DND-41 (cell line): ENCODE results near the gene MEGF11.
"Not testable (repeated sequence)": the region's sequence is repeated elsewhere in the genome, so short reads cannot be mapped to it uniquely, and the experiment has no call there.

ENCODE experiments used
- ATAC-seq: fragments of 200-7000 bp; cut with Tn5 transposase; 3 replicates; pipeline ENCODE4 v1.9.1; 2021; ENCODE audit warnings: low read depth; ENCODE audit not compliant: insufficient read depth
- DNase-seq: peaks from one replicate; pipeline ENCODE4 v3.0.0-alpha.2; 2020
- H2AFZ ChIP-seq: 2 replicates; pipeline ENCODE4 v1.6.0; 2012; ENCODE audit warnings: low read depth, low read length
- H3K27ac ChIP-seq: 2 replicates; pipeline ENCODE4 v1.5.1; 2012; ENCODE audit warnings: low read length, inconsistent platforms
- H3K27me3 ChIP-seq: fragments of 200-600 bp; sonication (generic); 2 replicates; pipeline ENCODE4 v1.6.0; 2012; ENCODE audit warnings: low read length, mild to moderate bottlenecking, inconsistent platforms; ENCODE audit not compliant: insufficient read depth, poor library complexity
- H3K36me3 ChIP-seq: 2 replicates; pipeline ENCODE4 v1.5.1; 2012; ENCODE audit warnings: low read length, inconsistent platforms; ENCODE audit not compliant: insufficient read depth
- H3K4me1 ChIP-seq: 2 replicates; pipeline ENCODE4 v1.5.1; 2012; ENCODE audit warnings: mild to moderate bottlenecking, low read length; ENCODE audit not compliant: insufficient read depth
- H3K4me2 ChIP-seq: 2 replicates; pipeline ENCODE4 v1.6.0; 2012; ENCODE audit warnings: mild to moderate bottlenecking, moderate library complexity, low read length, inconsistent platforms; ENCODE audit not compliant: insufficient read depth
- H3K4me3 ChIP-seq, 2 experiments: fragments of 200-600 bp in 1 of 2; shearing (Covaris generic) in 1 of 2; 2 replicates each; pipeline ENCODE4 v1.5.1; 2012 to 2016; ENCODE audit warnings: inconsistent platforms in 2 of 2, low read length in 2 of 2, mild to moderate bottlenecking in 2 of 2, low read depth in 1 of 2, moderate library complexity in 1 of 2
- H3K79me2 ChIP-seq: 2 replicates; pipeline ENCODE4 v1.6.0; 2012; ENCODE audit warnings: low read length, inconsistent platforms; ENCODE audit not compliant: insufficient read depth
- H3K9ac ChIP-seq: 2 replicates; pipeline ENCODE4 v1.6.0; 2012; ENCODE audit warnings: low read depth, mild to moderate bottlenecking, inconsistent platforms, low read length, moderate library complexity
- H3K9me3 ChIP-seq: 2 replicates; pipeline ENCODE4 v1.5.1; 2012; ENCODE audit warnings: low read length, moderate library complexity, mild to moderate bottlenecking, inconsistent platforms; ENCODE audit not compliant: insufficient read depth, severe bottlenecking
- H4K20me1 ChIP-seq: 2 replicates; pipeline ENCODE4 v1.6.0; 2012; ENCODE audit warnings: low read length; ENCODE audit not compliant: insufficient read depth
- CTCF ChIP-seq: IDR thresholded peaks from 2 replicates; pipeline ENCODE4 v1.5.1; 2012; ENCODE audit warnings: borderline replicate concordance, low read length, moderate library complexity, mild to moderate bottlenecking; ENCODE audit not compliant: poor library complexity, severe bottlenecking; ENCODE audit errors: extremely low read depth
- EZH2 ChIP-seq: IDR thresholded peaks from 3 replicates; pipeline ENCODE4 v1.6.1; 2012; ENCODE audit warnings: borderline replicate concordance, low read depth, mild to moderate bottlenecking, moderate library complexity, low read length, inconsistent platforms; ENCODE audit not compliant: severe bottlenecking

The MEGF11 gene

GRCh38 chr15:66270932-66271331 lies 17.4 kb upstream of the MEGF11 start:
- no peak overlapping the region for H3K4me3 ChIP-seq
- H3K9ac ChIP-seq, result no peak overlapping the region
- H3K79me2 ChIP-seq, result no peaks in the 10 kb centered on the region
- H3K27me3 ChIP-seq, result peaks cover 2% of the 10 kb centered on the region
- no peaks in the 10 kb centered on the region for H3K9me3 ChIP-seq
- H4K20me1 ChIP-seq, result no peaks in the 10 kb centered on the region
- H3K36me3 ChIP-seq, result no peaks in the 10 kb centered on the region
- H3K4me1 ChIP-seq, result no peaks in the 10 kb centered on the region
- H3K4me2 ChIP-seq, result no peak overlapping the region
- no peak overlapping the region for H3K27ac ChIP-seq
- no peak overlapping the region for H2AFZ ChIP-seq
- TF ChIP-seq CTCF (no peak), EZH2 (no peak)
- DNase-seq (no peak), ATAC-seq (no peak)

- no peak overlapping the region for H2AFZ ChIP-seq
These were observed 16.0 kb upstream of the MEGF11 start for GRCh38 chr15:66269326-66270090.

GRCh38 chr15:66264859-66265513 lies 11.4 kb upstream of the MEGF11 start:
- no peak for DNase-seq
- H3K9me3 ChIP-seq, result no peaks in the 10 kb centered on the region
- no peaks in the 10 kb centered on the region for H3K4me1 ChIP-seq
- no peak overlapping the region for H3K4me2 ChIP-seq
- H3K79me2 ChIP-seq, result no peaks in the 10 kb centered on the region
- H3K36me3 ChIP-seq, result no peaks in the 10 kb centered on the region
- TF ChIP-seq CTCF, result no peak
- no peak for TF ChIP-seq EZH2
- H3K9ac ChIP-seq, result no peak overlapping the region
- H3K4me3 ChIP-seq, result no peak overlapping the region
- no peak overlapping the region for H2AFZ ChIP-seq
- peaks cover 2% of the 10 kb centered on the region for H3K27me3 ChIP-seq
- H4K20me1 ChIP-seq, result no peaks in the 10 kb centered on the region
- ATAC-seq, result no peak
- H3K27ac ChIP-seq, result no peak overlapping the region

More at GRCh38 chr15:66269326-66270090, 16.0 kb upstream of the MEGF11 start:
- TF ChIP-seq EZH2 (no peak), CTCF (no peak)
- Histone ChIP-seq H3K9me3 (no peaks in the 10 kb centered on the region), H3K27me3 (peaks cover 2% of the 10 kb centered on the region), H3K27ac (no peak overlapping the region), H3K4me3 (no peak overlapping the region), H3K4me2 (no peak overlapping the region), H3K79me2 (no peaks in the 10 kb centered on the region), H3K4me1 (no peaks in the 10 kb centered on the region), H3K9ac (no peak overlapping the region), H3K36me3 (no peaks in the 10 kb centered on the region), H4K20me1 (no peaks in the 10 kb centered on the region)
- ATAC-seq (peak; percentile 63; the same call in 2 of the 3 replicates), DNase-seq (peak; percentile 22)

- H3K79me2 ChIP-seq, H3K9ac ChIP-seq, ATAC-seq, H3K9me3 ChIP-seq, H3K4me1 ChIP-seq, DNase-seq, H3K4me2 ChIP-seq, H4K20me1 ChIP-seq, H3K27me3 ChIP-seq, H3K4me3 ChIP-seq, H3K27ac ChIP-seq, H2AFZ ChIP-seq, H3K36me3 ChIP-seq: not testable (repeated sequence)
These were observed 9.3 kb upstream of the MEGF11 start for GRCh38 chr15:66262837-66263236.
